OCI-LY3 (cell line): ENCODE measurements around the gene HACD2.

Experiments
- EZH2phosphoT487 ChIP-seq: fragments of 200-600 bp; shearing (Covaris generic); IDR thresholded peaks from 2 replicates; pipeline ENCODE4 v1.6.1; 2018; ENCODE audit warnings: antibody characterized with exemption, mixed run types, low read depth
- TF ChIP-seq, protein P1 (sequence below): fragments of 200-600, 300-600 bp; sonication (generic); IDR thresholded peaks from 2 replicates; pipeline ENCODE4 v1.5.1; 2014; ENCODE audit warnings: antibody characterized with exemption, low read length, low read depth

DNA sequence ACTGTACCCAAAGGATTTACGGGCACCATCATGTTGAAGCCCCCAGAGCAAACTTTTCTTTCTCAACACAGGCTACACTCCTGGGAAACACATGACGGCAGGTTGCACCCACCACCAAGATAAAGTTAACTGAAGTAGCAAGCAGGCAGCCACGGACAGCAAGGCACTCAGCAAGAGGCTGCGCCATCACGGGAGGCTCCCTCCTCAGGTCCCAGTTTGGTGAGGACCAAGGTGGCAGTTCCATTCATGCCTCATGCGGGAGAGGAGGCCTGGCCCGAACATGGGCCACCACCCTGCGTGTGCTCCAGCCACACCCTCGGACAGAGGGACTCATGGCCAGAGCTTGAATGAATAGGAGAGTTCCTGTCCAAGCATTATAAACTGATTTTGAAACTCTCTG is 142.7 kb downstream of the HACD2 start:
- TF ChIP-seq, protein P1, sequence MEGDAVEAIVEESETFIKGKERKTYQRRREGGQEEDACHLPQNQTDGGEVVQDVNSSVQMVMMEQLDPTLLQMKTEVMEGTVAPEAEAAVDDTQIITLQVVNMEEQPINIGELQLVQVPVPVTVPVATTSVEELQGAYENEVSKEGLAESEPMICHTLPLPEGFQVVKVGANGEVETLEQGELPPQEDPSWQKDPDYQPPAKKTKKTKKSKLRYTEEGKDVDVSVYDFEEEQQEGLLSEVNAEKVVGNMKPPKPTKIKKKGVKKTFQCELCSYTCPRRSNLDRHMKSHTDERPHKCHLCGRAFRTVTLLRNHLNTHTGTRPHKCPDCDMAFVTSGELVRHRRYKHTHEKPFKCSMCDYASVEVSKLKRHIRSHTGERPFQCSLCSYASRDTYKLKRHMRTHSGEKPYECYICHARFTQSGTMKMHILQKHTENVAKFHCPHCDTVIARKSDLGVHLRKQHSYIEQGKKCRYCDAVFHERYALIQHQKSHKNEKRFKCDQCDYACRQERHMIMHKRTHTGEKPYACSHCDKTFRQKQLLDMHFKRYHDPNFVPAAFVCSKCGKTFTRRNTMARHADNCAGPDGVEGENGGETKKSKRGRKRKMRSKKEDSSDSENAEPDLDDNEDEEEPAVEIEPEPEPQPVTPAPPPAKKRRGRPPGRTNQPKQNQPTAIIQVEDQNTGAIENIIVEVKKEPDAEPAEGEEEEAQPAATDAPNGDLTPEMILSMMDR: no peak
- TF ChIP-seq EZH2phosphoT487: no peak
